ENCODE results near the gene HSH2D. TPM values are rescaled to one million over a fixed set of nuclear protein-coding genes. Genes with fewer than 3 reads are reported as not detected.
A peak's percentile ranks its signal among the peaks of the same experiment; 100 is the strongest.
"Not testable (repeated sequence)": the region's sequence is repeated elsewhere in the genome, so short reads cannot be mapped to it uniquely, and the experiment has no call there.

Gene HSH2D
- total RNA-seq, 6 donors from 2014 or later = 5.9 to 12.6 (median 8.2) TPM

DNA sequence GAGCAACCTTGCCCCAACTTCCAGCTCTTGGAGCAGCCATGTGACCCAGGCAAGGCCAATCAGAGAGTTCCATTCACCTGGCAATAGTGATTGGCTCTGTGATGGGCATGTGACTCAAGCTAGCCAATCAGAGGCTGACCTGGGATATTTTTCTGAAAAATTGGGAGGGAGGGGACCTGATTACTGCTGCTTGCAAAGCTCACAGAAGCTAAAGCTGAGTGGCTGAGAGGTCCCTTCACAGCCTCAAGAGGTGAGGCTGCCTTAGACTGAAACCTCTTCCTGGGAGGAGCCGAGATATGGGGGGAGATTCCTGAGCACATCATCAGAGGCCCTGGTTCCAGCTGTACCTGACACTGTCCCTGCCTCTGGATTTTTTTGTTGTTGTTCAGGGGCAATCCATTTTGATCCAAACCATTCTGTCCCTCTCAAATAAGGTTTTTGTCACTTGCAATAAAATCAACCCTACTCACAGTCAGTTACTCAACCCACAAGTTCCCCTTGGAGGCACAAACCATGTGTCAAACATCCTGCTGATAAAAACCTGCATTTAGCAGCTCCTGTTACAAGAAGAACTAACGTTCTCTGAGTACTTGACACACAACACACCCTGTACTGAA, 25.1 kb downstream of the HSH2D start:
- H3K9me3 ChIP-seq = no peaks in the 10 kb centered on the region
- no peak for ATAC-seq (ENCODE audit: low FRiP score in 2 of 2)
- no peak overlapping the region for H3K27ac ChIP-seq
- no peaks in the 10 kb centered on the region for H3K27me3 ChIP-seq
- no peak for DNase-seq
- no peaks in the 10 kb centered on the region for H3K36me3 ChIP-seq
- WGBS, 2 donors = 29 to 49% methylated on average over 2 of the region's 2 CpGs
- no peak for TF ChIP-seq POLR2A (IDR thresholded peaks at IDR 0.05)
- no peak for TF ChIP-seq EP300 (IDR thresholded peaks at IDR 0.05)
- TF ChIP-seq, protein P1, sequence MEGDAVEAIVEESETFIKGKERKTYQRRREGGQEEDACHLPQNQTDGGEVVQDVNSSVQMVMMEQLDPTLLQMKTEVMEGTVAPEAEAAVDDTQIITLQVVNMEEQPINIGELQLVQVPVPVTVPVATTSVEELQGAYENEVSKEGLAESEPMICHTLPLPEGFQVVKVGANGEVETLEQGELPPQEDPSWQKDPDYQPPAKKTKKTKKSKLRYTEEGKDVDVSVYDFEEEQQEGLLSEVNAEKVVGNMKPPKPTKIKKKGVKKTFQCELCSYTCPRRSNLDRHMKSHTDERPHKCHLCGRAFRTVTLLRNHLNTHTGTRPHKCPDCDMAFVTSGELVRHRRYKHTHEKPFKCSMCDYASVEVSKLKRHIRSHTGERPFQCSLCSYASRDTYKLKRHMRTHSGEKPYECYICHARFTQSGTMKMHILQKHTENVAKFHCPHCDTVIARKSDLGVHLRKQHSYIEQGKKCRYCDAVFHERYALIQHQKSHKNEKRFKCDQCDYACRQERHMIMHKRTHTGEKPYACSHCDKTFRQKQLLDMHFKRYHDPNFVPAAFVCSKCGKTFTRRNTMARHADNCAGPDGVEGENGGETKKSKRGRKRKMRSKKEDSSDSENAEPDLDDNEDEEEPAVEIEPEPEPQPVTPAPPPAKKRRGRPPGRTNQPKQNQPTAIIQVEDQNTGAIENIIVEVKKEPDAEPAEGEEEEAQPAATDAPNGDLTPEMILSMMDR (IDR thresholded peaks at IDR 0.05) = no peak
- TF ChIP-seq POLR2AphosphoS5 (IDR thresholded peaks at IDR 0.05) = no peak
- no peak overlapping the region for H3K4me3 ChIP-seq
- H3K4me1 ChIP-seq = no peaks in the 10 kb centered on the region

DNA sequence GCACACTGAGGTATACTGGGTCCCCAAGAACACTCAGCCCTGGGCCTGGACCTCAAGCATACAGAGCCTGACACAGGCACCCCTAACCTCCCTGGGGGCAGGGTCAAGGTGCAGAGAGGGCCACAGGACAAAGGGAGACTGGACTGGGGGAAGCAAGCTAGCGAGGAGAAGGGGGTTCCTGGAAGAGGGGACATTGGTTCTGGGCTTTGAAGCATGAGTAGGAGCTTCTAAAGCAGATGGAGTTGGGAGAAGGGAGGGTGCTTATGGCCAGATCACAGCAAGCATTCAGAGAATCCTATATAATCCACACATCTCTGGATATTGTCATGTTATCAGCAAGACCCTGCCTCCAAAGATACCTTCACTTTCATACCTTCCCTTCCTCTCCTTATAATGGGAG, 26.6 kb downstream of the HSH2D start:
- Histone ChIP-seq H3K27me3 (no peaks in the 10 kb centered on the region), H3K4me3 (no peak overlapping the region), H3K4me1 (no peaks in the 10 kb centered on the region), H3K9me3 (no peaks in the 10 kb centered on the region), H3K27ac (no peak overlapping the region), H3K36me3 (no peaks in the 10 kb centered on the region)
- 75 to 82% methylated on average over 1 of the region's 1 CpG for WGBS, 2 donors
- TF ChIP-seq EP300 (IDR thresholded peaks at IDR 0.05) = no peak
- no peak for TF ChIP-seq POLR2A (IDR thresholded peaks at IDR 0.05)
- TF ChIP-seq, protein P1 (IDR thresholded peaks at IDR 0.05) = no peak
- TF ChIP-seq POLR2AphosphoS5 (IDR thresholded peaks at IDR 0.05) = no peak
- DNase-seq (no peak), ATAC-seq (ENCODE audit: low FRiP score in 2 of 2) (no peak)

DNA sequence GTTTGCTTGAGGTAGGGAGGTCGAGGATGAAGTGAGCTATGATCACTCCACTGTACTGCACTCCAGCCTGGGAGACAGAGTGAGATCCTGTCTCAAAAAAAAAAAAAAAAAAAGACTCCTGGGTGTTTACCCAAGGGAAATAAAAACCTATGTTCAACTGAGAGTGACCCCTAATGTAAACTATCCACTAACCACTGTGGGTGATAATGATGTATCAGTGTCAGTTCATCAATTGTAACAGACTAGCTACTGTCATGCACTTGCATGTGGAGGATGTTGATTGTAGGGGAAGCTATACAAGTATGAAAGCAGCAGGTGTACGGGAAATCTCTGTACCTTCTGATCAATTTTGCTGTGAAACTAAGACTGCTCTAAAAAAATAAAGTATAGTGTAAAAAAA, 32.5 kb downstream of the HSH2D start:
- Histone ChIP-seq H3K27me3 (no peaks in the 10 kb centered on the region), H3K9me3 (no peaks in the 10 kb centered on the region), H3K27ac (no peak overlapping the region), H3K4me3 (no peak overlapping the region), H3K36me3 (no peaks in the 10 kb centered on the region), H3K4me1 (no peaks in the 10 kb centered on the region)
- DNase-seq = no peak
- WGBS, 2 donors = 64 to 84% methylated on average over 2 of the region's 2 CpGs
- no peak for ATAC-seq (ENCODE audit: low FRiP score in 2 of 2)
- TF ChIP-seq, protein P1 (IDR thresholded peaks at IDR 0.05) = no peak
- TF ChIP-seq EP300 (IDR thresholded peaks at IDR 0.05) (no peak), POLR2AphosphoS5 (IDR thresholded peaks at IDR 0.05) (no peak), POLR2A (IDR thresholded peaks at IDR 0.05) (no peak)

DNA sequence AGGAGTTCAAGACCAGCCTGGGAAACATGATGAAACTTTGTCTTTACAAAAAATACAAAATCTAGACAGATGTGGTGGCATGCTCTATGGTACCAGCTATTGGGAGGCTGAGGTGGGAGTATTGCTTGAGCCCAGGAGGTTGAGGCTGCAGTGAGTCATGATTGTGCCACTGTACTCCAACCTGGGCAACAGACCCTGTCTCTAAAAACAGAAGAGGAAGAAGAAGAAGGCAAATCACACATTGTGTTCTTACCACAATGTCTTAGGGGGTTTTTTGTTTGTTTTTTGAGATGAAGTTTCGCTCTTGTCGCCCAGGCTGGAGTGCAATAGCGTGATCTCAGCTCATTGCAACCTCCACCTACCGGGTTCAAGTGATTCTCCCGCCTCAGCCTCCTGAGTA, 35.4 kb downstream of the HSH2D start:
- not testable (repeated sequence) for ATAC-seq (ENCODE audit: low FRiP score in 2 of 2); H3K9me3 ChIP-seq; H3K4me1 ChIP-seq; DNase-seq; H3K36me3 ChIP-seq; H3K27me3 ChIP-seq; H3K4me3 ChIP-seq; H3K27ac ChIP-seq
- WGBS, 2 donors = 82 to 86% methylated on average over 5 of the region's 5 CpGs

DNA sequence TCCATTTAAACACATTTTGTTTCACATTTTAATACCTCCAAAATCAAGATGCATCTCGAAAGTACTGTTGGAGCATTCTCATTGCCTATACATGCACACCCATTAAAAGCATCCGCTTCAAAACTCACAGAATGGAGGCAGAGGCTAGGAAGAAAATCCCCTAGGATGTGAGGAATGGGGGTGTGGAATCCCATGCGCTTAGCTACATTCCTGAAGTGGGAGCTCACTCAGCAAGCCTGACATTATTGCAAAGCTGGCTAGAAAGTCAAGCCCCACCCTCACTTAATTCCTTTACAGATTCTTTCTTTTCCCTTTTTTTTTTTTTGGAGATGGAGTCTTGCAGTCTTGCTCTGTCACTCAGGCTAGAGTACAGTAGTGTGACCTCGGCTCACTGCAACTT, 37.1 kb downstream of the HSH2D start:
- Histone ChIP-seq H3K27ac (no peak overlapping the region), H3K36me3 (no peaks in the 10 kb centered on the region), H3K4me1 (peaks cover 3 to 10% (median 4%) of the 10 kb centered on the region in 4 donors), H3K4me3 (no peak overlapping the region), H3K9me3 (no peaks in the 10 kb centered on the region), H3K27me3 (no peaks in the 10 kb centered on the region)
- ATAC-seq (ENCODE audit: low FRiP score in 2 of 2) = peak in 1 of 2 donors; percentile 39
- TF ChIP-seq POLR2A (IDR thresholded peaks at IDR 0.05) = no peak
- no peak for TF ChIP-seq POLR2AphosphoS5 (IDR thresholded peaks at IDR 0.05)
- TF ChIP-seq, protein P1 (IDR thresholded peaks at IDR 0.05) = no peak
- no peak for TF ChIP-seq EP300 (IDR thresholded peaks at IDR 0.05)
- DNase-seq = no peak
- WGBS, 2 donors = 59 to 60% methylated on average over 4 of the region's 4 CpGs
